ENCODE measurements around the gene INHA. TPM values are rescaled to one million over a fixed set of nuclear protein-coding genes. Genes with fewer than 3 reads are reported as not detected.

INHA gene
- total RNA-seq, 2 experiments from 2014 or later, result not detected

GRCh38 chr2:219549619-219550018 lies 22.5 kb upstream of the INHA start:
- no peak overlapping the region for H3K4me3 Mint-ChIP-seq
- no peak for TF ChIP-seq CTCF (IDR thresholded peaks at IDR 0.05)
- H3K4me1 Mint-ChIP-seq (ENCODE audit: low read depth), result peaks cover 3% of the 10 kb centered on the region
- intact Hi-C loops (cut with micrococcal nuclease), result no loop called here
- DNase-seq (no peak), ATAC-seq (no peak)
- H3K27ac Mint-ChIP-seq, result no peak overlapping the region
- ChIA-PET POLR2A (no interaction called here), CTCF (interaction anchor here (1.0 to 2.4 kb wide), 2 partner anchors 11 to 54 kb away, joined by 3 to 16 read pairs; a partner anchor contains a TSS)
- no peaks in the 10 kb centered on the region for H3K9me3 Mint-ChIP-seq
- H3K27me3 Mint-ChIP-seq, result peaks cover 42% of the 10 kb centered on the region
- H3K36me3 Mint-ChIP-seq (ENCODE audit: low read depth), result no peaks in the 10 kb centered on the region

- POLR2A ChIA-PET, result interaction anchor here (0.7 to 1.2 kb wide), 3 partner anchors 8 to 52 kb away, joined by 3 to 4 read pairs (median 3); partner anchors contain the start of genes CHPF, OBSL1 and TMEM198
- ATAC-seq, result peak; percentile 31
- intact Hi-C loops (cut with micrococcal nuclease), result no loop called here
Measured at GRCh38 chr2:219551441-219552381, 20.4 kb upstream of the INHA start.

GRCh38 chr2:219552382-219553167 lies 19.5 kb upstream of the INHA start:
- ChIA-PET CTCF (interaction anchor here (0.7 to 4.2 kb wide), 6 partner anchors 8 to 150 kb away, joined by 3 to 23 read pairs (median 4); no protein-coding TSS in a partner anchor), POLR2A (interaction anchor here (0.7 to 1.2 kb wide), 2 partner anchors 8 to 53 kb away, joined by 3 to 4 read pairs; partner anchors contain the start of genes CHPF and TMEM198)
- Mint-ChIP-seq H3K9me3 (no peaks in the 10 kb centered on the region), H3K36me3 (ENCODE audit: low read depth) (no peaks in the 10 kb centered on the region), H3K27me3 (peaks cover 37% of the 10 kb centered on the region), H3K4me3 (peak overlapping the region; percentile 74), H3K27ac (no peak overlapping the region), H3K4me1 (ENCODE audit: low read depth) (no peaks in the 10 kb centered on the region)
- peak; percentile 87 for DNase-seq
- intact Hi-C loops (cut with micrococcal nuclease), result no loop called here
- TF ChIP-seq CTCF (IDR thresholded peaks at IDR 0.05), result no peak
- ATAC-seq, result peak; percentile 92

More at GRCh38 chr2:219551441-219552381, 20.4 kb upstream of the INHA start:
- Mint-ChIP-seq H3K4me3 (peak overlapping the region; percentile 74), H3K27ac (no peak overlapping the region), H3K27me3 (peaks cover 40% of the 10 kb centered on the region), H3K36me3 (ENCODE audit: low read depth) (no peaks in the 10 kb centered on the region), H3K4me1 (ENCODE audit: low read depth) (no peaks in the 10 kb centered on the region), H3K9me3 (no peaks in the 10 kb centered on the region)
- peak; percentile 43 for DNase-seq
- no peak for TF ChIP-seq CTCF (IDR thresholded peaks at IDR 0.05)
- CTCF ChIA-PET, result interaction anchor here (0.9 to 4.2 kb wide), 6 partner anchors 8 to 163 kb away, joined by 3 to 23 read pairs (median 5); no protein-coding TSS in a partner anchor

- peaks cover 37% of the 10 kb centered on the region for H3K27me3 Mint-ChIP-seq
Measured at GRCh38 chr2:219553168-219553417, 19.0 kb upstream of the INHA start.

More at GRCh38 chr2:219553168-219553417, 19.0 kb upstream of the INHA start:
- ATAC-seq, result no peak
- Mint-ChIP-seq H3K4me1 (ENCODE audit: low read depth) (no peaks in the 10 kb centered on the region), H3K27ac (no peak overlapping the region), H3K36me3 (ENCODE audit: low read depth) (no peaks in the 10 kb centered on the region), H3K9me3 (no peaks in the 10 kb centered on the region), H3K4me3 (peak overlapping the region; percentile 24)
- intact Hi-C loops (cut with micrococcal nuclease), result no loop called here
- no peak for DNase-seq
- ChIA-PET POLR2A (interaction anchor here (1.2 kb wide), 1 partner anchor 53 kb away, joined by 3 read pairs; no protein-coding TSS in a partner anchor), CTCF (interaction anchor here (0.7 to 4.2 kb wide), 3 partner anchors 8 to 90 kb away, joined by 3 to 23 read pairs (median 3); no protein-coding TSS in a partner anchor)
- no peak for TF ChIP-seq CTCF (IDR thresholded peaks at IDR 0.05)
